K562 (cell line): ENCODE measurements around the gene TRNP1. TPM values are rescaled to one million over a fixed set of nuclear protein-coding genes. Genes with fewer than 3 reads are reported as not detected.

ENCODE experiments used
- CBX3 ChIP-seq, 2 experiments: IDR thresholded peaks; 1 replicate in 1 of 2; 2 replicates in 1 of 2; pipeline ENCODE4 v1.6.1; 2012; ENCODE audit warnings: inconsistent platforms in 2 of 2, low read length in 2 of 2, borderline replicate concordance in 1 of 2, control low read depth in 1 of 2
- HCFC1 ChIP-seq: IDR thresholded peaks from 2 replicates; pipeline ENCODE4 v1.6.1; 2012; ENCODE audit warnings: low read depth, low read length, improper control_type of control experiment
- HDAC2 ChIP-seq: fragments of 450-650 bp; IDR thresholded peaks from 2 replicates; pipeline ENCODE4 v1.6.1; 2016; ENCODE audit warnings: mild to moderate bottlenecking
- HNRNPK ChIP-seq: fragments of 200-400 bp; formaldehyde crosslinking; IDR thresholded peaks from one replicate; pipeline ENCODE4 v1.6.1; 2018; ENCODE audit warnings: mild to moderate bottlenecking, low read depth, low read length; ENCODE audit not compliant: poor library complexity, severe bottlenecking
- HNRNPLL ChIP-seq: fragments of 200-400 bp; formaldehyde crosslinking; IDR thresholded peaks from 2 replicates; pipeline ENCODE4 v1.6.1; 2017; ENCODE audit warnings: low read length, low read depth, mild to moderate bottlenecking; ENCODE audit not compliant: poor library complexity, severe bottlenecking
- MCM3 ChIP-seq: fragments of 450-650 bp; IDR thresholded peaks from 2 replicates; pipeline ENCODE4 v1.6.1; 2016
- MECOM ChIP-seq: fragments of 250-450 bp; sonication (Bioruptor Pico); IDR thresholded peaks from 2 replicates; pipeline ENCODE4 v1.8.0; 2022; ENCODE audit warnings: inconsistent platforms
- MEF2D ChIP-seq: conservative IDR thresholded peaks from 2 replicates; pipeline ENCODE4 v1.6.1; 2016; ENCODE audit warnings: low read depth, missing genetic modification characterization, missing compliant biosample characterization
- NR2C1 ChIP-seq, 2 experiments: fragments of 450-650 bp; IDR thresholded peaks; 2 replicates each; pipeline ENCODE4 v1.6.1; 2017; ENCODE audit warnings: mild to moderate bottlenecking in 2 of 2, antibody characterized with exemption in 1 of 2, inconsistent platforms in 1 of 2, missing compliant biosample characterization in 1 of 2, missing genetic modification characterization in 1 of 2
- PCBP2 ChIP-seq: fragments of 200-400 bp; formaldehyde crosslinking; IDR thresholded peaks from 2 replicates; pipeline ENCODE4 v1.6.1; 2018; ENCODE audit warnings: low read length, low read depth, mild to moderate bottlenecking, moderate library complexity; ENCODE audit not compliant: poor library complexity, severe bottlenecking
- RCOR1 ChIP-seq, 2 experiments: IDR thresholded peaks; 2 replicates each; pipeline ENCODE4 v1.6.1; 2012; ENCODE audit warnings: low read depth in 2 of 2, low read length in 2 of 2, borderline replicate concordance in 1 of 2, improper control_type of control experiment in 1 of 2
- TAF1 ChIP-seq: IDR thresholded peaks from 2 replicates; pipeline ENCODE4 v1.6.1; 2011; ENCODE audit warnings: mild to moderate bottlenecking, low read length, moderate library complexity; ENCODE audit not compliant: insufficient read depth, control insufficient read depth, severe bottlenecking; ENCODE audit errors: extremely low read depth
- ZNF140 ChIP-seq: fragments of 250-450 bp; sonication (Bioruptor Pico); IDR thresholded peaks from 2 replicates; pipeline ENCODE4 v1.8.0; 2021; ENCODE audit warnings: moderate library complexity, mild to moderate bottlenecking, inconsistent platforms
- ZNF174 ChIP-seq: fragments of 250-450 bp; sonication (Bioruptor Pico); IDR thresholded peaks from 2 replicates; pipeline ENCODE4 v1.4.0; 2020; ENCODE audit warnings: mild to moderate bottlenecking
- ZNF589 ChIP-seq: fragments of 200-800 bp; sonication (Bioruptor generic); IDR thresholded peaks from 2 replicates; pipeline ENCODE4 v1.6.1; 2016; ENCODE audit warnings: low read depth, missing genetic modification characterization, missing compliant biosample characterization
- ZNF780A ChIP-seq: fragments of 250-450 bp; sonication (Bioruptor Pico); IDR thresholded peaks from 2 replicates; pipeline ENCODE4 v1.5.0; 2021; ENCODE audit warnings: mild to moderate bottlenecking
- polyA plus RNA-seq, 8 experiments: library from polyadenylated mRNA; depleted of rRNA in 4 of 8; stranded (reverse) in 5 of 8; unstranded in 3 of 8; fragments of >200 nt; fragmentation: Nextera tagmentation in 2 of 8; fragmentation: Illumina TruSeq in 1 of 8; extraction: Ambion mirVana in 2 of 8; extraction: Trizol in 1 of 8; gene quantifications; 2 replicates each; pipeline versions ENCODE4 v1.2.1 to v1.2.3, GENCODE V29; 2011 to 2014; ENCODE audit warnings: inconsistent platforms in 1 of 8, missing spikeins in 1 of 8
- total RNA-seq, 7 experiments: library from RNA; depleted of rRNA in 6 of 7; stranded (reverse); fragments of >200 nt in 6 of 7; fragmentation: Illumina TruSeq in 2 of 7; extraction: Trizol in 2 of 7; gene quantifications; 2 replicates each; pipeline versions ENCODE4 v1.2.1 to v1.2.3, GENCODE V29; 2011 to 2021; ENCODE audit warnings: low replicate concordance in 1 of 7
- TF ChIP-seq, protein P1 (sequence below): fragments of 450-650 bp; IDR thresholded peaks from 2 replicates; pipeline ENCODE4 v1.6.1; 2016; ENCODE audit warnings: borderline replicate concordance
- TF ChIP-seq, protein P2 (sequence below): sonication (generic); formaldehyde crosslinking; IDR thresholded peaks from 2 replicates; pipeline ENCODE4 v1.8.1; 2023; ENCODE audit warnings: mild to moderate bottlenecking, missing genetic modification reagents
- TF ChIP-seq, protein P3 (sequence below): fragments of 450-650 bp; IDR thresholded peaks from 2 replicates; pipeline ENCODE4 v1.6.1; 2016
- TF ChIP-seq, protein P4 (sequence below): sonication (generic); formaldehyde crosslinking; IDR thresholded peaks from 2 replicates; pipeline ENCODE4 v1.4.0; 2020; ENCODE audit warnings: mild to moderate bottlenecking, missing genetic modification reagents

TRNP1 gene
- total and polyA plus RNA-seq, 9 of the 15 experiments (the other 6 are each of a cell fraction or from before 2014, with no cell fraction given), result 0.03 to 1.3 (median 0.95) TPM

DNA sequence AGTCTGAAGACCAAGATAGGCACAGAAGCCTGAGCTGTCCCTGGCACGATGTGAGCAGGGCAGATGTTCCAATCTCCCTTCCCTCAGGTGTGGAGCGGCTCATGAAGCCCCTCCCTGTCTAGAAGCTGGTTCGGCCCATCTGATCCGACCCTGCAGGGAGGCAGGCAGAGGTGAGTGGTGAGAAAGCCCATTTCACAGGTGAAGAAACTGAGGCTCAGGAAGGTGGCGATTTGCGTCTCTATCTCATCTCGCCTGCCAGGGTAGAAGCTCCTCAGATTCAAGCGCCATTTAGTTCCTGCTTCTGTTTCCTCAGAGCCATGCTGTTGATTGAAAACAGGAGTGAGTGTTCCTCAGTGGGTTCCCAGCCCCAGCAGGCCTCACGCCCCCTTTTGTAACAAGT, 36.0 kb downstream of the TRNP1 start (continued):
- TF ChIP-seq, protein P1, sequence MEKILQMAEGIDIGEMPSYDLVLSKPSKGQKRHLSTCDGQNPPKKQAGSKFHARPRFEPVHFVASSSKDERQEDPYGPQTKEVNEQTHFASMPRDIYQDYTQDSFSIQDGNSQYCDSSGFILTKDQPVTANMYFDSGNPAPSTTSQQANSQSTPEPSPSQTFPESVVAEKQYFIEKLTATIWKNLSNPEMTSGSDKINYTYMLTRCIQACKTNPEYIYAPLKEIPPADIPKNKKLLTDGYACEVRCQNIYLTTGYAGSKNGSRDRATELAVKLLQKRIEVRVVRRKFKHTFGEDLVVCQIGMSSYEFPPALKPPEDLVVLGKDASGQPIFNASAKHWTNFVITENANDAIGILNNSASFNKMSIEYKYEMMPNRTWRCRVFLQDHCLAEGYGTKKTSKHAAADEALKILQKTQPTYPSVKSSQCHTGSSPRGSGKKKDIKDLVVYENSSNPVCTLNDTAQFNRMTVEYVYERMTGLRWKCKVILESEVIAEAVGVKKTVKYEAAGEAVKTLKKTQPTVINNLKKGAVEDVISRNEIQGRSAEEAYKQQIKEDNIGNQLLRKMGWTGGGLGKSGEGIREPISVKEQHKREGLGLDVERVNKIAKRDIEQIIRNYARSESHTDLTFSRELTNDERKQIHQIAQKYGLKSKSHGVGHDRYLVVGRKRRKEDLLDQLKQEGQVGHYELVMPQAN, result no peak
- TF ChIP-seq ZNF140 (CRISPR knock-in tag) (no peak), NR2C1 (IDR thresholded peaks at IDR 0.05) (no peak), NR2C1 (tag; IDR thresholded peaks at IDR 0.05) (no peak), TAF1 (no peak), HNRNPK (no peak), HDAC2 (peak; percentile 84), ZNF589 (CRISPR knock-in tag) (no peak), MECOM (CRISPR knock-in tag) (no peak), ZNF780A (CRISPR knock-in tag) (no peak), MEF2D (no peak), MCM3 (no peak), PCBP2 (no peak), HNRNPLL (no peak), ZNF174 (CRISPR knock-in tag) (no peak), CBX3 (IDR thresholded peaks at IDR 0.05; ENCODE audit: borderline replicate concordance in 1 of 2, low read length in 2 of 2) (no peak), HCFC1 (no peak), RCOR1 (IDR thresholded peaks at IDR 0.05; ENCODE audit: borderline replicate concordance in 1 of 2, low read depth in 2 of 2, low read length in 2 of 2) (peak in 1 of 2 experiments; percentile 67; a peak in 2 of 4 replicates)
- TF ChIP-seq, protein P2, sequence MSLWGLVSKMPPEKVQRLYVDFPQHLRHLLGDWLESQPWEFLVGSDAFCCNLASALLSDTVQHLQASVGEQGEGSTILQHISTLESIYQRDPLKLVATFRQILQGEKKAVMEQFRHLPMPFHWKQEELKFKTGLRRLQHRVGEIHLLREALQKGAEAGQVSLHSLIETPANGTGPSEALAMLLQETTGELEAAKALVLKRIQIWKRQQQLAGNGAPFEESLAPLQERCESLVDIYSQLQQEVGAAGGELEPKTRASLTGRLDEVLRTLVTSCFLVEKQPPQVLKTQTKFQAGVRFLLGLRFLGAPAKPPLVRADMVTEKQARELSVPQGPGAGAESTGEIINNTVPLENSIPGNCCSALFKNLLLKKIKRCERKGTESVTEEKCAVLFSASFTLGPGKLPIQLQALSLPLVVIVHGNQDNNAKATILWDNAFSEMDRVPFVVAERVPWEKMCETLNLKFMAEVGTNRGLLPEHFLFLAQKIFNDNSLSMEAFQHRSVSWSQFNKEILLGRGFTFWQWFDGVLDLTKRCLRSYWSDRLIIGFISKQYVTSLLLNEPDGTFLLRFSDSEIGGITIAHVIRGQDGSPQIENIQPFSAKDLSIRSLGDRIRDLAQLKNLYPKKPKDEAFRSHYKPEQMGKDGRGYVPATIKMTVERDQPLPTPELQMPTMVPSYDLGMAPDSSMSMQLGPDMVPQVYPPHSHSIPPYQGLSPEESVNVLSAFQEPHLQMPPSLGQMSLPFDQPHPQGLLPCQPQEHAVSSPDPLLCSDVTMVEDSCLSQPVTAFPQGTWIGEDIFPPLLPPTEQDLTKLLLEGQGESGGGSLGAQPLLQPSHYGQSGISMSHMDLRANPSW (CRISPR knock-in tag), result no peak
- TF ChIP-seq, protein P3, sequence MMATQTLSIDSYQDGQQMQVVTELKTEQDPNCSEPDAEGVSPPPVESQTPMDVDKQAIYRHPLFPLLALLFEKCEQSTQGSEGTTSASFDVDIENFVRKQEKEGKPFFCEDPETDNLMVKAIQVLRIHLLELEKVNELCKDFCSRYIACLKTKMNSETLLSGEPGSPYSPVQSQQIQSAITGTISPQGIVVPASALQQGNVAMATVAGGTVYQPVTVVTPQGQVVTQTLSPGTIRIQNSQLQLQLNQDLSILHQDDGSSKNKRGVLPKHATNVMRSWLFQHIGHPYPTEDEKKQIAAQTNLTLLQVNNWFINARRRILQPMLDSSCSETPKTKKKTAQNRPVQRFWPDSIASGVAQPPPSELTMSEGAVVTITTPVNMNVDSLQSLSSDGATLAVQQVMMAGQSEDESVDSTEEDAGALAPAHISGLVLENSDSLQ, result no peak
- TF ChIP-seq, protein P4, sequence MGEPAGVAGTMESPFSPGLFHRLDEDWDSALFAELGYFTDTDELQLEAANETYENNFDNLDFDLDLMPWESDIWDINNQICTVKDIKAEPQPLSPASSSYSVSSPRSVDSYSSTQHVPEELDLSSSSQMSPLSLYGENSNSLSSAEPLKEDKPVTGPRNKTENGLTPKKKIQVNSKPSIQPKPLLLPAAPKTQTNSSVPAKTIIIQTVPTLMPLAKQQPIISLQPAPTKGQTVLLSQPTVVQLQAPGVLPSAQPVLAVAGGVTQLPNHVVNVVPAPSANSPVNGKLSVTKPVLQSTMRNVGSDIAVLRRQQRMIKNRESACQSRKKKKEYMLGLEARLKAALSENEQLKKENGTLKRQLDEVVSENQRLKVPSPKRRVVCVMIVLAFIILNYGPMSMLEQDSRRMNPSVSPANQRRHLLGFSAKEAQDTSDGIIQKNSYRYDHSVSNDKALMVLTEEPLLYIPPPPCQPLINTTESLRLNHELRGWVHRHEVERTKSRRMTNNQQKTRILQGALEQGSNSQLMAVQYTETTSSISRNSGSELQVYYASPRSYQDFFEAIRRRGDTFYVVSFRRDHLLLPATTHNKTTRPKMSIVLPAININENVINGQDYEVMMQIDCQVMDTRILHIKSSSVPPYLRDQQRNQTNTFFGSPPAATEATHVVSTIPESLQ (CRISPR knock-in tag), result no peak
